ENCODE data around the gene TRABD2A.

TRABD2A gene

DNA sequence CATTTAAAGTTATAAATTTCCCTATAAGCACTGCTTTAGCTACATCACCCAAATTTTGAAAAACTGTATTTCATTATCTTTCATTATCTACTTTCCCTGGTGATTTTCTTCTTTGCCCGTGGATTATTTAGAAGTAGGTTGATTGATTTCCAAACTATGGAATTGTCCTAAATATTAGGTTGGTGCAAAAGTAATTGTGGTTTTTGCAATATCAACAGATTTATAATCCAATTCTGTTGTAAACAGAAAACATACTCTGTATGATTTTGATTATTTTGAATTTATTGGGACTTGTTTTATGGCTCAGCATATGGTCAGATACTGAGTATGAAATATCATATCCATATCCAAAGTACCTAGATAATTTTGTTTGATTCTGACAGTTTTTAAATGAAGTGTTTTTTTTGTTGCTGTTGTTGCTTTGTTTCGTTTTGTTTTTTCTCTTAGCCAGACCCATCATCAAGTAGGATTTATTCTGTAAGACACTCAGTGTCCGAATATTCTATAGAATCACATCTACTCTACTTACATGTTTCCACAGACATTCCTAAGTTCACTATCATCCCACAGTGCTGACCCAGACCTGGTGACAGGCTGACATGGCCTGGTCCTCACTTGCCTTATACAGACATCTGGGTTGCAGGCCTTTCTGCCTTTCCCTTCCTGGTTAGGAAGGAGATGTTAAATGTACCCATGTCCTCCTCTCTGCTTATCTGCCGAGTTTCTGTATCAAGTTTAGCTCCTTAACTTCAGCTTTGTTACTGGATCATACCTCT lies 2.1 kb upstream of the TRABD2A start:
- TF ChIP-seq, protein P1, sequence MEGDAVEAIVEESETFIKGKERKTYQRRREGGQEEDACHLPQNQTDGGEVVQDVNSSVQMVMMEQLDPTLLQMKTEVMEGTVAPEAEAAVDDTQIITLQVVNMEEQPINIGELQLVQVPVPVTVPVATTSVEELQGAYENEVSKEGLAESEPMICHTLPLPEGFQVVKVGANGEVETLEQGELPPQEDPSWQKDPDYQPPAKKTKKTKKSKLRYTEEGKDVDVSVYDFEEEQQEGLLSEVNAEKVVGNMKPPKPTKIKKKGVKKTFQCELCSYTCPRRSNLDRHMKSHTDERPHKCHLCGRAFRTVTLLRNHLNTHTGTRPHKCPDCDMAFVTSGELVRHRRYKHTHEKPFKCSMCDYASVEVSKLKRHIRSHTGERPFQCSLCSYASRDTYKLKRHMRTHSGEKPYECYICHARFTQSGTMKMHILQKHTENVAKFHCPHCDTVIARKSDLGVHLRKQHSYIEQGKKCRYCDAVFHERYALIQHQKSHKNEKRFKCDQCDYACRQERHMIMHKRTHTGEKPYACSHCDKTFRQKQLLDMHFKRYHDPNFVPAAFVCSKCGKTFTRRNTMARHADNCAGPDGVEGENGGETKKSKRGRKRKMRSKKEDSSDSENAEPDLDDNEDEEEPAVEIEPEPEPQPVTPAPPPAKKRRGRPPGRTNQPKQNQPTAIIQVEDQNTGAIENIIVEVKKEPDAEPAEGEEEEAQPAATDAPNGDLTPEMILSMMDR (IDR thresholded peaks at IDR 0.05; ENCODE audit: low read depth, low read length), result no peak
- no peak for DNase-seq (ENCODE audit: extremely low read depth, low read depth)

DNA sequence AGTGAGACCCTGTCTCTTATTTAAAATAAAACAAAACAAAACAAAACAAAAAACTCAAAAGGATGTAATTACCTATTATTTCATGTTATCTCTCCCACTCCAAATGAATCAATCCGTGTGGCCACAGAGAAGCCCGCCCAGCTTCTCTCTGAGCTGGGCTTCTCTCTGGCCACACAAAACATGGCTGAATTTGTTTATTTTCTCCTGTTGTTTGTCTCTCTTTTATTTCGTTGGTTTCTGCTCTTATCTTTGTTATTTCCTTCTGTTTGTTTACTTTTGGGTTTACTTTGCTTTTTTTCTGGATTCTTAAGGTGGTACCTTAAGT lies 1.5 kb upstream of the TRABD2A start:
- TF ChIP-seq, protein P1 (IDR thresholded peaks at IDR 0.05; ENCODE audit: low read depth, low read length), result no peak

GRCh38 chr2:84881581-84882413 lies 913 bp upstream of the TRABD2A start:
- TF ChIP-seq, protein P1 (IDR thresholded peaks at IDR 0.05; ENCODE audit: low read depth, low read length), result peak; percentile 80
- DNase-seq (ENCODE audit: extremely low read depth, low read depth), result peak; percentile 48

More for the DNA sequence above, 1.5 kb upstream of the TRABD2A start:
- no peak for DNase-seq (ENCODE audit: extremely low read depth, low read depth)

GRCh38 chr2:84880395-84880644 lies 564 bp downstream of the TRABD2A start:
- DNase-seq (ENCODE audit: extremely low read depth, low read depth), result no peak
- TF ChIP-seq, protein P1 (IDR thresholded peaks at IDR 0.05; ENCODE audit: low read depth, low read length), result no peak

DNA sequence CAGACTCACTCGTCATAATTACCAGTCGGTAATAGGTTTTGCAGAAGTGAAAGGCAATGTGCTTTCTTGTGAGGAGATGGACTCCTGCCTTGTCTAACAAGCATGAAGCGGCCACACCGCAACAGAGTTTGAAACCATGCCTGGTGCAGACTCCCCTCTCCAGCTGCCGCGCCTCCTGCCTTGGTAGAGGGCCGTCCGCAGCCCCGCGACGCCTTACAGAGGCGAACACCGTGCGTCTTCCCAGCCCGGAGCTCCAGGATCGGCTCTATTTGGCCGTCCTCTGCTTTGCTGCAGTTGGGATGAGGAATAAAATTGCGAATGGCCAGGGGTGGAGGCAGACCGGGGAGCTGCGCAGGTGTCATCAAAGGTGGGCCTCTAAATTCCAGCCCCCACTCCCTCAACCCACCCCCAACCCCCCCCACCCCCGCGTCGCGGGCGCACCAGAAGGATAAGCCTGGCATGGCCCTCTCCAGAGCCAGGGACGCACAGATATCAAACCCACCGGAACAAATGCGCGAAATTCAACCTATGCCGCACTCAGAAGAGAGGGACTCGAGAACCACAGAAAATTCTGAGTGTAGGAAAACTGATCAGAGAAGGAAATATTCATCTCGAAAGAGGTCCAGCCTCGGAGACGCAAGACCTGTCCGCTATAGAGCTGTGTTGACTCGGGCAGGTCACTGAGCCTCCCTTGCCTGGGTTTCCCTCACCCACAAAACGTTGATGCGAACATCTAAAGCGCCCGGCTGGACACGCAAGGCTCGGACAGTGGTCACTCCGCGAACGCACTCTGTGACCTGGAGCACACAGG lies 1.1 kb downstream of the TRABD2A start:
- TF ChIP-seq, protein P1 (IDR thresholded peaks at IDR 0.05; ENCODE audit: low read depth, low read length), result no peak
- no peak for DNase-seq (ENCODE audit: extremely low read depth, low read depth)

DNA sequence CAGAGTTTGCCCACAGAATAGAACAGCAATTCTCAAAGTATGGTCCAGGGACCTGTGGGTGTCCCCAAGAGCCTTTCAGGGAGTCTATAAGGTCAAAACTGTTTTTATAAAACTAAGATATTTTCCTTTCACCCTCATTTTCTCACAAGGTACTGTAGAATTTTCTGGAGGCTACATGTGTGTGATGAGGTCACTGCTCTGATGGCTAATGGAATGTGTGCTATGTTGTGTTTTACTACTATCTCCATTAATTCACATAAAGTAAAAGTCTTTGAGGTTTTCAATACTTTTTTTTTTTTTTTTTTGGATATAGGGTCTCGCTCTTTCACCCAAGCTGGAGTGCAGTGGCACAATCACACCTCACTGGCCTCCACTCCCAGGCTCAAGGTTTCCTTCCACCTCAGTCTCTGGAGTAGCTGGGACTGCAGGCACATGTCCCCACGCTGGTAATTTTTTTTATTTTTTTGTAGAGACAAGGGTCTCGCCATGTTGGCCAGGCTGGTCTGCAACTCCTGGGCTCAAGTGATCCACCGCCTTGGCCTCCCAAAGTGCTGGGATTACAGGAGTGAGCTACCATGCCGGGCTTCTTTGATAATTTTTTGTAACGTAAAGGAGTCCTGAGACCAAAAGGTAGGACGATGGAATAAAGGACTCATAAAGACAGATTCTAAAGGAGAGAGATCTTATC lies 1.8 kb downstream of the TRABD2A start:
- no peak for DNase-seq (ENCODE audit: extremely low read depth, low read depth)
- TF ChIP-seq, protein P1 (IDR thresholded peaks at IDR 0.05; ENCODE audit: low read depth, low read length), result no peak

Measured in AG09319 (cell line).